Daoy (cell line): ENCODE measurements around the gene LRRC10B. TPM values are rescaled to one million over a fixed set of nuclear protein-coding genes. Genes with fewer than 3 reads are reported as not detected.
"Not testable (repeated sequence)": the region's sequence is repeated elsewhere in the genome, so short reads cannot be mapped to it uniquely, and the experiment has no call there.

ENCODE experiments used
- DNase-seq: peaks from one replicate; pipeline ENCODE4 v3.0.0-alpha.2; 2015; ENCODE audit warnings: low read depth
- total RNA-seq: library from RNA; depleted of rRNA; stranded (reverse); fragments of >200 nt; shearing (Covaris generic); gene quantifications from 2 replicates; pipeline ENCODE4 v1.2.3, GENCODE V29; 2014; rRNA removed

LRRC10B gene
- 0.23 and 1.8 TPM in 2 replicates for total RNA-seq

DNA sequence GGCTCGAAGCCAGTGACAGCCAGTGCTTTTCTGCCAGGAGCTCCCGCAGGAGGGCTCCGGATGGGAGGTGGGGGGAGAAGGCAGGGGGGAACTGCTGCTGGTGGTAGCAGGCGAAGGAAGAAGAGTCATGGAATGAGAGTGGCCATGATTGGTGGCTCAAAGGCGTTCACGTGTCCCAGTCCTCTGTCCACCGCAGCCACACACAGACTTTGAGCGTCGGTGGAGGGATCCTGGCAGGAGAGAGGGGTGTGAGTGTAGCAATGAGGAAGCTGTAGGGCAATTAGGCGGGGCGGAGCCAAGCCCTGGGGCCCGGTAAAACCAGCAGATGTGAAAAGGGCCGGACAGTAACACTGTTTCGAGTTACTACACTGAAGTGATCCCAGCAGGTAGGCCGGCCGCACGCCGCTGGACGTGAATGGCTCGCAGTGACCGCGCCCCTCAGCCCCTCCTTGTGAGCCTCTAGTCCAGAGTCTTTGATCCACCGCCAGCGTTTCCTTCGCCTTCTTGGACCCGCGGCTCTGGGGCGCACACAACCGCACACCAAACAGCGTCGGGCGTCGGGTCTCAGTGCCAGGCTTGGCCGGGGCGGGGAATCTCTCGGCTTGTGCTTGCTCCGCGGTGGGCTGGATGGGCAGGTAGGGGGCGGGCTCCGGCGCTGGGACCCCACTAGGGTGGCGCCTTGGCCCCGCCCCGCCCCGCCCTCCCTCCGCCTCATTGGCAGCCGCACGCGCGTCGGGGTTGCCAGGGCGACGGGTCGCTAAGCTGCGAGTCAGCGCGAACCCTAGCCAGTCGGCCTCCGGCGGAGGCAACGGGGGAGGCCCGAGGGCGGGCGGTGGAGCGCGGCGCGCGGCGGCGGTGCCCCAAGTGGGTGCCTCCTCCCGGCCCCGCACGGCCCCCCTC lies at the start of gene LRRC10B:
TSS of gene LRRC10B (plus strand) at position 788 of the 900 bp plus-strand sequence. CDS start 250 bp downstream, outside the sequence.
- peak; percentile 80 for DNase-seq

- no peak for DNase-seq
Measured at GRCh38 chr11:61460474-61460881, 48.1 kb upstream of the LRRC10B start.

DNA sequence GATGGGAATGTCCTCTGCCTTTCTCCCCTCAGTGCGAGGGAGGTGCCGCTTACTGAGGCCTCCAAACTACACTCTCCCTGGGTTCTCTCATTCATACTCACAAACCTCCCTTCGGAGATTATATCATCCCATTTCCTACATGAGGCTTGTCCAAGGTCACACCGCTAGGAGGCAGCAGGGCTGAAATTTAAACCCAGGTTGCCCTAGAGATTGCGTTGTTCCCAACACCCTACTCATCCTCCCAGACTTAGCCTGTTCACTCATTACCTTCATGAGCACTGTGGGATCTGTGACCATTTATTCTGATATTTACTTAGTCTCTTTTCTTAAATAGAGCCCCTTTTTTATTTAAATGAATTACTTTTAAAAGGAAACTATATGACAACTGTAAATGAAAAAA lies 47.6 kb upstream of the LRRC10B start:
- no peak for DNase-seq

GRCh38 chr11:61467602-61468001 lies 40.9 kb upstream of the LRRC10B start:
- DNase-seq, result not testable (repeated sequence)

DNA sequence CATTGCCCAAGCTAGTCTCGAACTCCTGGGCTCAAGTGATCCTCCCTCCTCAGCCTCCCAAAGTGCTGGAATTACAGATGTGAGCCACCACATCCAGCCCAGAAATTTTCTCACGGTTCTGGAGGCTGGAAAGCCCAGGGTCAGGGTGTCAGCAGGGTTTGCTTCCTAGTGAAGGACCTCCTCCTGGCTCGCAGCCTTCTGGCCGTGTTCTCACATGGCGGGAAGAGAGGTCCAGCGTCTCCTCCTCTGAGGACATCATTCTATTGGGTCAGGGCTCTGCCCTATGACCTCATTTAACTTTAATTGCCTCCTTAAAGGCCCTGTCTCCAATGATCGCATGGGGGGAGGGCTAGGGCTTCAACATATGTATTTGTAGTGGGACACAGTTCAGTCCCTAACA lies 40.5 kb upstream of the LRRC10B start:
- DNase-seq, result no peak

- no peak for DNase-seq
Measured at GRCh38 chr11:61472282-61472681, 36.3 kb upstream of the LRRC10B start.

- DNase-seq, result no peak
Measured at GRCh38 chr11:61472868-61473267, 35.7 kb upstream of the LRRC10B start.

DNA sequence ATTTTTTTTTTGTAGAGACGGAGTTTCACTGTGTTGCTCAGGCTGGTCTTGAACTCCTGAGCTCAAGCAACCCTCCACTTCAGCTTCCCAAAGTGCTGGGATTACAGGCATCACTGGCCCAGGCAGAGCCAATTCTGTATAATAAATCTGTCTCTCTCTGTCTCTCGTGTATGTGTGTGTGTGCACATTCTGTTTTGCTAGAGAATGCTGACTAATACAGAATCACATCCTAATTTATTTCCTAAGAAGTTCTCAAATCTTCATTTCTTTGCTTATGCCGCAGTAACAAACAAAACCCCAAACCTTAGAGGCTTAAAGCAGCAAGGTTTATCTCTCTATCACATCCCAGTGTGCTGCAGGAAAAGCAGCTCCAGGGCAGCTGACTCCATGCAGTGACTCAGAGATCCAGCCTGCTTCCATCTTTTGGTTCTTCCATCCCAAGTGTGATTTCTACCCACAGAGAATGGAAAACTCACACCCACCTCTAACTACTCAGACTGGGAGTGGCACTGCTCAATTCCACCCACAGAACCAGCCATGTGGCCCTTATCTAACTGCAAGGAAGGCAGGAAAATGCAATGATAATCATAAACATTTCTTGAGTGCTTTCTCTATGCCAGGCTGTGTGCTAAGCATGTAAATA lies 35.1 kb upstream of the LRRC10B start:
- no peak for DNase-seq

DNA sequence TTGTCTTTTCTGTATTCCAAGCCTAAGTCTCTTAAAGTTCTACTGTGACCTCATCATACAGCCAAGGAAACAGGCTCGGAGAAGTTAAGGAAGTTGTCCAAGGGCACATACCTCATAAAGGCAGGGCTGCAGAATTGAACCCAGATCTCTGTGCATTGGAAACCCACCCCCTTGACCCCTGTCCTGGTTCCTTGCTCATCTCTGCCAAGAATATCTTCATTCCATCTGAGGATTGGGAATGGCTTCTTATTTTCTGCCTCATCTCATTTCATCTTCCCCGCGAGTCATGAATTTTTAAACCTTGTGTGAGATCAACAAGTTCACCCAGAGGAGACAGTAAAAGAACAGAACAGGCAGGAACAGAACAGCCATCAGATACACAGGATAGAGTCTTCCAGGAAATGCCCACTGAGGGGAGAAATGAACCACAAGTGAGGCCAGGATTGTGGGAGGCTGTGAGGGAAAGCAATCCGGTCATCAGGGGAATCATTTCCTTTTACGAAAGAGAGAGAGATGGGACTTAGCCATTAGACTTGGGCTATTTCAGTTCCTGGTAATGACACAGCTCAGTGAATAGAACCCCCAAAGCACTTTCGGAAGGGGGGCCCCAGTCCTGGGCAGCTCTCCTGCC lies 34.4 kb upstream of the LRRC10B start:
- no peak for DNase-seq

GRCh38 chr11:61475433-61475832 lies 33.1 kb upstream of the LRRC10B start:
- no peak for DNase-seq

GRCh38 chr11:61476371-61476770 lies 32.2 kb upstream of the LRRC10B start:
- DNase-seq, result no peak

DNA sequence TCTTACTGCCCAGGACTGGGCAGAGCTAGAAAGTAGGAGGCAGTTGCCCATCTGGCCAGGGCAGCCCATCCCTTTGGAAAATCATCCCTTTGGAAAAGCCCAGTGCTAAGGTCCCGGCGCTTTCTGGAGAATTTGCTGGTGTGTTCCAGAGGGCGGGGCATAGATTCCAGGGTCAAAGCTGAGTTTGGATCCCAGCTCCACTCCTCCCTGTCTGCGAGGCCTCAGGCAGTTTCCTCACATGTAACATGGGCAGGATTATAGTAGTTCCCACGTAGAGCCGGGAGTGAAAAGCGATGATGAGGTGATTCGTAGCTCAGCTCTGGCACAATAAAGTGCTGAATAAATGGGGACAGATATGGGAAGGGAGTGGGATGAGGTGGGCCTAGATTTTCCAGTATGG lies 31.4 kb upstream of the LRRC10B start:
- DNase-seq, result no peak

- DNase-seq, result peak; percentile 33
Measured at GRCh38 chr11:61477727-61478148, 30.8 kb upstream of the LRRC10B start.

DNA sequence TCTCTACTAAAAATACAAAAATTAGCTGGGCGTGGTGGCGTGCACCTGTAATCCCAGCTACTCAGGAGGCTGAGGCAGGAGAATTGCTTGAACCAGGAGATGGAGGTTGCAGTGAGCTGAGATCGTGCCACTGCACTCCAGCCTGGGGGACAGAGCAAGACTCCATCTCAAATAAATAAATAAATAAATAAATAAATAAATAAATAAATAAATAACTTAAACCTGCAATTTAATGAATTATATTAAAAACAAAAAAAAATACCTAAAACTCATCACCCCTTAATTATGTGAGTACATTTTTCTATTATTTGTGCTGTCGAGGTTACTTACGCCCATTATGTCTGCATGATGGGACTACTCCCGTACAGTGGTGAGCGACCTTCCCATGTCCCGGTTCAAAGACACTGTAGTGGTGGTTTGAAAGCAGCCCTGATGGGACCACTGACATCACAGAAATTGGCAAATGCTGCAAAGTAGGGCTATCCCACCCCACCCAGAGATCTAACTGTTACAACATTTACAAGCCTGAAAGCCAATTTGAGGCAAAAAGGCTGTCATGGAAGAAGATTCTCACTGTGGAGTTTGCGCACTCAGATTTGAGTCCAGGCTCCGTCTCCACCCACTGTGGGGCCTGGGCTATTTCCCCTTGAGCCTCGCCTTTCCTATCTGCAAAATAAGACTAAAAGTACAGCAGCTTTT lies 29.0 kb upstream of the LRRC10B start:
- DNase-seq, result not testable (repeated sequence)

- no peak for DNase-seq
Measured at GRCh38 chr11:61480261-61480993, 28.1 kb upstream of the LRRC10B start.

GRCh38 chr11:61480994-61481335 lies 27.6 kb upstream of the LRRC10B start:
- peak; percentile 54 for DNase-seq

DNA sequence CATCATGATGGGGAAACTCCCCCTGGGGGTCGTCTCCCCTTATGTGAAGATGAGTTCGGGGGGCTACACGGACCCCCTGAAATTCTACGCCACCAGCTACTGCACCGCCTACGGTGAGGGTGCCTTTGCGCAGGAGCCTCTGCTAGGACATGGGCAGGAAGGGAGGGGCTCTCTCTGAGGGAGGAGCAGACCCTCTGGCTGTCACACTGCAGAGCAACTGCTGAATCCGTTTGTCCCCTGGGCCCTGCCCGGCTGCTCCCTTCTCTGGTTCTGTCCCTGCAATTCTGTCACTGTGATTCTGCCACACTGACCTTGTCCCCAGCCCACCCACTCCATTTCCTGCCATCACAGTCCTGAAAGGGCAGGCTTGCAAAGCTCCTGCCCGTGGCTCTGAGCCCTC lies 26.7 kb upstream of the LRRC10B start:
- DNase-seq, result no peak

DNA sequence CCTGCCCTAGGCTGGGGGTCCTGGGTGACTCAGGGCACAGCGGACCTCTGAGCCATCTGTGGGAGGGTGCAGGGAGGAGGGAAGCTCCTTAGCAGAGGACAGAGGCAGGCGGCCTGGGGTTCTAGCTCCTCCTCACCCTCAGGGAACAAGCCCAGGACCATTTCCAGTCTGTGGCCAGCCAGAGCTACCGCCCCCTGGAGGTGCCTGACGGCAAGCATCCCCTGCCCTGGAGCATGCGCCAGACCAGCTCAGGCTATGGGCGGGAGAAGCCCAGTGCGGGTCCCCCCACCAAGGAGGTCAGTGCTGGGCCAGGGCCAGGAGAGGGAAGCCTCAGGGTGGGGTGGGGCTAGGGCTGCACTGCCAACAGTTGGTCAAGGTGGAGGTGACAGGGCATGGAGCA lies 26.0 kb upstream of the LRRC10B start:
- peak; percentile 44 for DNase-seq

DNA sequence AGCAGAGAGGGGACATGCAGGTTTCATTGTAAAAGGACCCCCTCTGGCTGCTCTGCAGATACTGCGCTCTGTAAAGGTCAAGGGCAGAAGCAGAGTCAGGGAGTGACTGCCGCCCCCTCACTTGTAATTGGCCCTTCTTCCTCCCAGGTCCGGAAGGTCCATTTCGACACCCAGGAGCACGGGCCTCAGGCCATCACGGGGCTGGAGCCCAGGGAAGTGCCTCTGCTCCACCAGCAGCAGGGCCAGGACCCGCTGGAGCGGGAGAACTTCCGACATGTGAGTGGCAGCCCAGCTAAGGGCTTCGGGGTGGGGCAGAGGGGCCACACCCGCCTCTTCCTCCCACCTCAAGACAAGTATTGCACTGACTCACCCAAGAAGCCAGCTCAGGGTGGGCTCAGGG lies 24.0 kb upstream of the LRRC10B start:
- no peak for DNase-seq

- no peak for DNase-seq
Measured at GRCh38 chr11:61485080-61485479, 23.5 kb upstream of the LRRC10B start.

- DNase-seq, result no peak
Measured at GRCh38 chr11:61486011-61486620, 22.4 kb upstream of the LRRC10B start.
